Cortex of kidney (tissue), 1 donor: Measurements from ENCODE around the gene TSR1.
"Not testable (repeated sequence)": the region's sequence is repeated elsewhere in the genome, so short reads cannot be mapped to it uniquely, and the experiment has no call there.

Source experiments
- DNase-seq: peaks from one replicate; lab custom pipeline; 2025; lab: John Stamatoyannopoulos, UW

The TSR1 gene

GRCh38 chr17:2336852-2337543, 741 bp upstream of the TSR1 start, which contains the start of gene SGSM2:
TSS of gene SGSM2 (plus strand) at chr17:2337501. CDS start at chr17:2337689, 188 bp downstream.
- no peak for DNase-seq

GRCh38 chr17:2335726-2336214, 487 bp downstream of the TSR1 start:
- DNase-seq: no peak

- DNase-seq: no peak
These were observed 5.0 kb downstream of the TSR1 start for GRCh38 chr17:2331303-2331702.

- no peak for DNase-seq
These were observed 12.5 kb downstream of the TSR1 start for GRCh38 chr17:2323629-2324314.

GRCh38 chr17:2321399-2321798, 14.9 kb downstream of the TSR1 start:
- DNase-seq: no peak

GRCh38 chr17:2319051-2319450, 17.2 kb downstream of the TSR1 start:
- DNase-seq: no peak

GRCh38 chr17:2317796-2318195, 18.5 kb downstream of the TSR1 start:
- no peak for DNase-seq

GRCh38 chr17:2316916-2317205, 19.4 kb downstream of the TSR1 start:
- DNase-seq: not testable (repeated sequence)

GRCh38 chr17:2312736-2313135, 23.5 kb downstream of the TSR1 start:
- DNase-seq: no peak

GRCh38 chr17:2309338-2310154, 26.7 kb downstream of the TSR1 start:
- DNase-seq: no peak

GRCh38 chr17:2304931-2305330, 31.3 kb downstream of the TSR1 start:
- no peak for DNase-seq

- peak; percentile 81 for DNase-seq
These were observed 32.8 kb downstream of the TSR1 start, which contains the start of the genes SMG6 and SRR for GRCh38 chr17:2303204-2304188. TSS of gene SMG6 (minus strand) at chr17:2303785. CDS start at chr17:2303720, 65 bp downstream. TSS of gene SRR (plus strand) at chr17:2303950. CDS start at chr17:2315561, 11,611 bp downstream.

GRCh38 chr17:2302778-2303203, 33.5 kb downstream of the TSR1 start:
- no peak for DNase-seq

- no peak for DNase-seq
These were observed 36.5 kb downstream of the TSR1 start for GRCh38 chr17:2299756-2300155.

GRCh38 chr17:2299136-2299535, 37.1 kb downstream of the TSR1 start:
- no peak for DNase-seq

GRCh38 chr17:2297023-2297422, 39.2 kb downstream of the TSR1 start:
- DNase-seq: no peak

GRCh38 chr17:2295575-2295974, 40.7 kb downstream of the TSR1 start:
- DNase-seq: no peak

- DNase-seq: no peak
These were observed 44.2 kb downstream of the TSR1 start for GRCh38 chr17:2292100-2292499.

GRCh38 chr17:2289878-2290478, 46.3 kb downstream of the TSR1 start:
- no peak for DNase-seq

GRCh38 chr17:2283302-2283701, 53.0 kb downstream of the TSR1 start:
- DNase-seq: no peak
